Vagina (tissue), 2 donors: ENCODE data around the gene MPHOSPH6. TPM values are rescaled to one million over a fixed set of nuclear protein-coding genes. Genes with fewer than 3 reads are reported as not detected.
"Not testable (repeated sequence)": the region's sequence is repeated elsewhere in the genome, so short reads cannot be mapped to it uniquely, and the experiment has no call there.

Experiments
- DNase-seq, 2 donors: peaks; one replicate each; pipeline ENCODE4 v3.0.0-alpha.2; 2017; ENCODE audit errors: extremely low spot score in 2 of 2
- H3K27ac ChIP-seq: fragments of 200-600 bp; sonication (generic); one replicate; pipeline ENCODE4 v1.5.1; 2019
- H3K27me3 ChIP-seq: fragments of 200-600 bp; sonication (generic); one replicate; pipeline ENCODE4 v1.5.1; 2019
- H3K36me3 ChIP-seq, 2 donors: fragments of 200-600 bp; sonication (generic); one replicate each; pipeline ENCODE4 v1.5.1; 2017 to 2019
- H3K4me1 ChIP-seq: fragments of 200-600 bp; sonication (generic); one replicate; pipeline ENCODE4 v1.5.1; 2019
- H3K4me3 ChIP-seq, 2 donors: fragments of 200-600 bp; sonication (generic); 1 replicate in 1 of 2; 2 replicates in 1 of 2; pipeline ENCODE4 v1.5.1; 2016 to 2019
- H3K9me3 ChIP-seq: fragments of 200-600 bp; sonication (generic); one replicate; pipeline ENCODE4 v1.5.1; 2019
- POLR2A ChIP-seq, 2 donors: fragments of 450-650 bp; IDR thresholded peaks; one replicate each; pipeline ENCODE4 v1.6.1; 2017; ENCODE audit warnings: antibody characterized with exemption in 2 of 2, mild to moderate bottlenecking in 2 of 2, moderate library complexity in 2 of 2
- POLR2AphosphoS5 ChIP-seq, 2 donors: sonication (generic); formaldehyde crosslinking; IDR thresholded peaks; one replicate each; pipeline ENCODE4 v1.9.0; 2017; ENCODE audit warnings: antibody characterized with exemption in 2 of 2, mild to moderate bottlenecking in 2 of 2, low read depth in 1 of 2; ENCODE audit not compliant: insufficient read depth in 1 of 2
- intact Hi-C: fragments of 100-400 bp; cut with DNase I; formaldehyde crosslinking; loops from one replicate; pipeline ENCODE4 v1.15.1; 2023
- total RNA-seq: library from RNA; depleted of rRNA; stranded (reverse); fragments of >200 nt; gene quantifications from one replicate; pipeline ENCODE4 v1.2.3, GENCODE V29; 2016
- TF ChIP-seq, protein P1 (sequence below), 3 experiments: fragments of 450-650 bp in 2 of 3; fragments of 200-600 bp in 1 of 3; sonication (generic) in 1 of 3; IDR thresholded peaks; one replicate each; pipeline ENCODE4 v1.5.1; 2017 to 2019; ENCODE audit warnings: antibody characterized with exemption in 3 of 3, mild to moderate bottlenecking in 2 of 3, moderate library complexity in 2 of 3

Gene MPHOSPH6
- total RNA-seq, 1 donor from 2014 or later, result 27.0 TPM

DNA sequence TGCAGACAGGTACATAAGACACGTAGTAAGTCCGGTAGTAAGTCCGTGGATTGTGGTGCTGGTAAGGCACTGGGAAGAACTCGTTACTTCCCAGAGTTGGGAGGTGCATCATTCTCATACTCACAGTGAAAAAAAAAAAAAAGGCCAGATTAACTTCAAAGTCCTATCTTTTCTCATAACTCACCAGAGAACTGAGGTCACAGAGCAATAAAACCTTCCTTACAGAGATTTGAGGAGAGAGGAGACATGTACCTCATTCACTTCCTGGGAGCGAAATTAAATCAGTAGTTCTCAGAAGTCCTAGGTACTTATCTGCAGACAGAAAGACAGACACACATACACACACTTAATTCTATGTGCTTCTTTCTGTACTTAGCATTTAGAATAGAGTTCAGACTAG, 22.5 kb downstream of the MPHOSPH6 start:
- DNase-seq, result no peak
- H3K27ac ChIP-seq, result no peak overlapping the region
- TF ChIP-seq POLR2A (IDR thresholded peaks at IDR 0.05) (no peak), POLR2AphosphoS5 (IDR thresholded peaks at IDR 0.05; ENCODE audit: insufficient read depth in 1 of 2, low read depth in 1 of 2) (no peak)
- TF ChIP-seq, protein P1, sequence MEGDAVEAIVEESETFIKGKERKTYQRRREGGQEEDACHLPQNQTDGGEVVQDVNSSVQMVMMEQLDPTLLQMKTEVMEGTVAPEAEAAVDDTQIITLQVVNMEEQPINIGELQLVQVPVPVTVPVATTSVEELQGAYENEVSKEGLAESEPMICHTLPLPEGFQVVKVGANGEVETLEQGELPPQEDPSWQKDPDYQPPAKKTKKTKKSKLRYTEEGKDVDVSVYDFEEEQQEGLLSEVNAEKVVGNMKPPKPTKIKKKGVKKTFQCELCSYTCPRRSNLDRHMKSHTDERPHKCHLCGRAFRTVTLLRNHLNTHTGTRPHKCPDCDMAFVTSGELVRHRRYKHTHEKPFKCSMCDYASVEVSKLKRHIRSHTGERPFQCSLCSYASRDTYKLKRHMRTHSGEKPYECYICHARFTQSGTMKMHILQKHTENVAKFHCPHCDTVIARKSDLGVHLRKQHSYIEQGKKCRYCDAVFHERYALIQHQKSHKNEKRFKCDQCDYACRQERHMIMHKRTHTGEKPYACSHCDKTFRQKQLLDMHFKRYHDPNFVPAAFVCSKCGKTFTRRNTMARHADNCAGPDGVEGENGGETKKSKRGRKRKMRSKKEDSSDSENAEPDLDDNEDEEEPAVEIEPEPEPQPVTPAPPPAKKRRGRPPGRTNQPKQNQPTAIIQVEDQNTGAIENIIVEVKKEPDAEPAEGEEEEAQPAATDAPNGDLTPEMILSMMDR (IDR thresholded peaks at IDR 0.05), result no peak
- H3K9me3 ChIP-seq, result no peaks in the 10 kb centered on the region
- H3K27me3 ChIP-seq, result no peaks in the 10 kb centered on the region
- intact Hi-C loops, result no loop called here
- no peaks in the 10 kb centered on the region for H3K4me1 ChIP-seq
- peaks cover 0 to 4% of the 10 kb centered on the region in 2 donors for H3K36me3 ChIP-seq
- H3K4me3 ChIP-seq, result no peak overlapping the region

DNA sequence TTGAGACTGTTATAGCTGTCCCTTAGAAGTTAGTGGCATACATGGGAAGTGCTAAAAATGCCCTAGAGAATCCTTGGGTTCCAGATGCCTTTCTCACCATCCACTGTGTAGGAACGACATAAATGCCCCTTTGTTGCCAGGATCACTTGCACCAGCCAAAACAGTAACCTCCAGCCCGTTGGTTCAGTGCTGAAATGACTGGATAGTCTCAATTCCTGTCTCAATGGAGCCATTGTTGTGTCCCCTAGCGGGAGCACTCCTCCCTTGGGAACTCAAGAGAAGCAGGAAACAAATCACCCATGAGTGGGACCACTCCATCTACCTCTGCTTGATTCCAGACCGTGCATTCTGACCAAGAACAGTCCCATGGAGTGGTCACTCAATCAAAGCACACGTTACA, 23.1 kb downstream of the MPHOSPH6 start:
- TF ChIP-seq, protein P1 (IDR thresholded peaks at IDR 0.05), result no peak
- TF ChIP-seq POLR2A (IDR thresholded peaks at IDR 0.05), result no peak
- TF ChIP-seq POLR2AphosphoS5 (IDR thresholded peaks at IDR 0.05; ENCODE audit: insufficient read depth in 1 of 2, low read depth in 1 of 2), result no peak
- no peak for DNase-seq
- H3K27ac ChIP-seq, result no peak overlapping the region
- H3K9me3 ChIP-seq, result no peaks in the 10 kb centered on the region
- intact Hi-C loops, result no loop called here
- no peak overlapping the region for H3K4me3 ChIP-seq
- no peaks in the 10 kb centered on the region for H3K27me3 ChIP-seq
- H3K4me1 ChIP-seq, result no peaks in the 10 kb centered on the region
- H3K36me3 ChIP-seq, result peaks cover 0 to 4% of the 10 kb centered on the region in 2 donors

DNA sequence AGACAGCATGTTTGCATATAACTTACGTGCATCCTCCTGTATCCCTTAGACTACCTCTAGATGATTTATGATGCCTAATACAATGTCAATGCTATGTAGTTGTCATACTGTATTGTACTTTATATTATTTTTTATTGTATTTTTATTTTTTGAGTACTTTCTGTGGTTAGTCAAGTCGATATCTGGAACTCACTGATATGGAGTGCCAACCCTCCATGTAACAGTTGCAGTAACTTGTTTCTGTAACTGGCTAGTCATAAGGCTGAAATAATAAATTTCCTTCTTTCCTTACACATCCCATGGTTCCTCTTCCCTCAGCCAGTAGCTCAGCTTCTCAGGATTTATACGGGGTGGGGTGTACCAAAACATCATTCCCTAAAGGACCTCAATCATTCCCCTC, 23.5 kb downstream of the MPHOSPH6 start:
- intact Hi-C loops, result no loop called here
- Histone ChIP-seq H3K27ac (no peak overlapping the region), H3K4me1 (no peaks in the 10 kb centered on the region)

DNA sequence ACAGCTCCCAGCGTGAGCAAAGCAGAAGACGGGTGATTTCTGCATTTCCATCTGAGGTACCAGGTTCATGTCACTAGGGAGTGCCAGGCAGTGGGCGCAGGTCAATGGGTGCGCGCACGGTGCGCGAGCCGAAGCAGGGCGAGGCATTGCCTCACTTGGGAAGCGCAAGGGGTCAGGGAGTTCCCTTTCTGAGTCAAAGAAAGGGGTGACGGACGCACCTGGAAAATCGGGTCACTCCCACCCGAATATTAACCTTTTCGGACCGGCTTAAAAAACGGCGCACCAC, 30.8 kb downstream of the MPHOSPH6 start:
- H3K36me3 ChIP-seq, H3K9me3 ChIP-seq, H3K4me1 ChIP-seq, intact Hi-C loops, H3K27me3 ChIP-seq, H3K4me3 ChIP-seq, DNase-seq, H3K27ac ChIP-seq: not testable (repeated sequence)

More for the DNA sequence above, 23.5 kb downstream of the MPHOSPH6 start:
- peaks cover 0 to 4% of the 10 kb centered on the region in 2 donors for H3K36me3 ChIP-seq
- TF ChIP-seq POLR2AphosphoS5 (IDR thresholded peaks at IDR 0.05; ENCODE audit: insufficient read depth in 1 of 2, low read depth in 1 of 2), result no peak
- TF ChIP-seq, protein P1 (IDR thresholded peaks at IDR 0.05), result no peak
- no peak for TF ChIP-seq POLR2A (IDR thresholded peaks at IDR 0.05)
- DNase-seq, result no peak
- H3K9me3 ChIP-seq, result no peaks in the 10 kb centered on the region
- no peak overlapping the region for H3K4me3 ChIP-seq
- H3K27me3 ChIP-seq, result no peaks in the 10 kb centered on the region

DNA sequence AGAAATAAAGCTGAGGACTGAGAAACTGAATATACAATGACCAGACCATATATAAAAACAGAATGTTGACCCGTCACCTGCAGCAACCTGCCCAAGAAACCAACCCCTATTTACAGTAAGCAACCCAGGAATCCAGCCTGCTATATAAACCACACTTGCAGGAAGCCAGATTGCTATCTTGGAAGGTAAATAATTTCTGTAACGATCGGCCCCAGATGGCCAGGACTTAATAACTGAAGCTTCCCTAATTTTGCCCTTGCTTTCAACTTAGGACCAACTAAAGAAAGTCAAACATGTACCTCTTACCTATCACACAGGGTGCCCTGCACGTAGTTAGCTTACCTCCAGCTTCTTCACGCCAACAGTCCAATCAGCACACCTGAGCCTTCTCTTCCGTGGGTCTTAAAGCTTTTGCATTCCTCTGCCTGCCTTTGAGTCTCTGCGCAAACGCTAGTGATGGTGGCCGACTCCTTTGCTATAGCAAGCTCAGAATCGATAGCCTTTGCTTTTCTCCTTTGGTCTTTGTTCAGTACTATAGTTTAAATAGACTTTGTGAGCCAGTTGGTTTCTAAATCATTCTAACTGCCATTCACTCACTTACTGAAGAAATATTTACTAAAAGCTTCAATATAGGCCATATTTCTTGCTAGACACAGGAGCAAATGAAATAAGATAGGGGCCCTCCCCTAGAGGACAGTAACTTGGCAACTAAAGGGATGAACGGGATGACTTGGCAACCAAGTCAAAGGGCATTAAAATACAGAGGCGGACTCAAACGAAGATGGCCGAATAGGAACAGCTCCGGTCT, 31.3 kb downstream of the MPHOSPH6 start:
- Histone ChIP-seq H3K9me3 (no peaks in the 10 kb centered on the region), H3K27ac (no peak overlapping the region), H3K36me3 (no peaks in the 10 kb centered on the region), H3K27me3 (no peaks in the 10 kb centered on the region), H3K4me3 (no peak overlapping the region), H3K4me1 (no peaks in the 10 kb centered on the region)
- intact Hi-C loops, result no loop called here
- TF ChIP-seq, protein P1 (IDR thresholded peaks at IDR 0.05), result no peak
- TF ChIP-seq POLR2A (IDR thresholded peaks at IDR 0.05) (no peak), POLR2AphosphoS5 (IDR thresholded peaks at IDR 0.05; ENCODE audit: insufficient read depth in 1 of 2, low read depth in 1 of 2) (no peak)
- DNase-seq, result no peak
